Activated T-cell treated with anti-CD3 and anti-CD28 coated beads for 48 hours (primary cell): ENCODE results near the gene KRTAP5-1.

ENCODE experiments used
- DNase-seq: peaks from one replicate; pipeline ENCODE4 v3.0.0-alpha.2; 2020; ENCODE audit warnings: low read depth

KRTAP5-1 gene

DNA sequence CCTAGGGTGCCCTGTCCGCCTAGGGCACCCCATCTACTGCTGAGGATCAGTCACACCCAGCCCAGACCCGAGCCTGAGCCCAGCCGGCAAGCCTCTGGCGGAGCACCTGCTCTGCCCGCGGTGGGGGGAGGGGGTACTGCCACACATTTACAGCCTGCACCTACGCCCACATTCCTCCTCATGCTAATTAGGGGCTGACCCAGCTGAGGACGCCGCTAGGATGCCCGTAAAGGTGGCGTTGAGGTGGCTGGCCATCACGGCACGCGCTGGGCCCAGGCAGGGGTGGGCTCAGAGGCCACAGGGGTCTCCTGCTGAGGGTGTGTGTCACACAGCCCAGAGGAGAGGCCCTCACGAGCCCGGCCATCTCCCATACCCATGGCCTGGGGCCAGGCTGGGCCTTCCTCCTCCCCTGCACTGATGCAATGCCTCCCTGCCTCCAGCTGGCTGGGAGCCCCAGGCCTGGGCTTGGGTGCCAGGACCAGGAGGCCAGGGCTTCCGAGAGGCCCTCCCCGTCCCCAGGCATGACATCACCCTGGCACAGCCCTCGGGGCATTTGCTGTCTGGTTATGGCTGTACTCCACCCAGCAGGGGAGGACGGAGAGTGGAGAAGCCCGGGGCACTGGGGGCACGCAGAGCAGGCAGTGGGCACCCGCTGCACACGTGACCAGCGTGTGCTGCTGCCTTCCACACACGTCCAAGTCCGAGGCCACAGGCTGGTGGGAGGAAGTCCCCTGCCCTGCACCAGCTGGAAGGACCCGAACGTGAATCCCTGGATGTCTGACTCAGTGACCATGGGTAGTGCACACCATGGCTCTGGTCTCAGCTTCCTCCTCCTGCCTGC, 25.8 kb downstream of the KRTAP5-1 start:
- no peak for DNase-seq

DNA sequence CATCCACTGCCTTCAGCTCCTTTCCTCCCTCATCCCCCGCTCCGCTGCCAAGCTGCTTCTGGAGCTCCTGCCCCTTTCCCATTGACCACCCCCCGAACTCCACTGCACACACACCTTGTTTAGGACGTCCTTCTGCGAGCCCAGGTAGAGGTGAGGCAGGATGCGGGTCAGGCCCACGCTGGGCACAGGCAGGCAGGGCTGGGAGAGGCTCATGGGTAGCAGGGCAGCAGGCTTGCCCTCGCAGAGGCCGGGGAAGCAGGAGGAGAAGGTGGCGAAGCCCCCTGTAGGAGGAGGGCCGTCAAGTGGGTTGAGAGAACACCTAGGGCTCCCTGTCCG, 26.3 kb downstream of the KRTAP5-1 start:
- DNase-seq = no peak

DNA sequence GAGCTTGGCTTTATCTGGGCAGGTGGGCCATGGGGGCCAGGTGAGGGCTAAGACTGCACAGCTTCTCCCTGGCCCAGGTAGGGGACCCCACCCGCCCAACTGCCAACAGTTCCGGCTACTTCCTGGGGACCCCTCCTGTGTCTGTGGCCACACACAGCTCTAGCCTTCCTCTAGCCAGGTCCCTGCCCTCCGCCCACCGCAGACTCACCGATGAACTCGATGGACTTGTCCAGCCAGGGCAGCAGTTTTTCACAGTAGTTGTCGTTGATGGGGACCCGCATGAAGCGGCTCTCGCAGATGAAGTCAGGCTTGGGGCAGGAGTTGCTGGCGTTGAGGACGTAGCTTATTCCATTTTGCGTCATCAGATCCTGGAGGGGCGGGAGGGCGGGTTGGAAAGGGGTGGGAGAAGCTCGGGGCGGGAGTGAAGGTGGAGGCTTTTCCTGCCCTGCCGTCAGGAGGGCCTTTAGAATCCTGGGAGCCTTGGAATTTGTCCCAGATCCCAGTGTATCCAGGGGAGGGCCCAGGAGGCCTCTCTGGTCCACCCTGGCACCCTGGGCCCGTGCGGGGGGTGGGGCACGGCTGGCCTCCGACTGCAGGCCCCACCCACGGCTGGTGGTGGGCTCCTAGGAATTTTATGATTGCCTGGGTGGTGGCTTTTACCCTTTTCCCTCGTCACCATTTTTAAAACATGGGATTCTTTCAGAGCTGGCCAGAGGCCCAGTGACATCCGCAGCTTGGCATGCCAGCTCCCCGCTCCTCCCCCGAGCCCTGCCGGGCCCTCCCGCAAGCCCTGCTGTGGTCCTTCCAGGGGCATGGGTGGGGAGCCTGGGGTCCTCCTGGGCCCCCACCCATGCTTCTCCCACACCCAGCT, 26.9 kb downstream of the KRTAP5-1 start:
- no peak for DNase-seq

DNA sequence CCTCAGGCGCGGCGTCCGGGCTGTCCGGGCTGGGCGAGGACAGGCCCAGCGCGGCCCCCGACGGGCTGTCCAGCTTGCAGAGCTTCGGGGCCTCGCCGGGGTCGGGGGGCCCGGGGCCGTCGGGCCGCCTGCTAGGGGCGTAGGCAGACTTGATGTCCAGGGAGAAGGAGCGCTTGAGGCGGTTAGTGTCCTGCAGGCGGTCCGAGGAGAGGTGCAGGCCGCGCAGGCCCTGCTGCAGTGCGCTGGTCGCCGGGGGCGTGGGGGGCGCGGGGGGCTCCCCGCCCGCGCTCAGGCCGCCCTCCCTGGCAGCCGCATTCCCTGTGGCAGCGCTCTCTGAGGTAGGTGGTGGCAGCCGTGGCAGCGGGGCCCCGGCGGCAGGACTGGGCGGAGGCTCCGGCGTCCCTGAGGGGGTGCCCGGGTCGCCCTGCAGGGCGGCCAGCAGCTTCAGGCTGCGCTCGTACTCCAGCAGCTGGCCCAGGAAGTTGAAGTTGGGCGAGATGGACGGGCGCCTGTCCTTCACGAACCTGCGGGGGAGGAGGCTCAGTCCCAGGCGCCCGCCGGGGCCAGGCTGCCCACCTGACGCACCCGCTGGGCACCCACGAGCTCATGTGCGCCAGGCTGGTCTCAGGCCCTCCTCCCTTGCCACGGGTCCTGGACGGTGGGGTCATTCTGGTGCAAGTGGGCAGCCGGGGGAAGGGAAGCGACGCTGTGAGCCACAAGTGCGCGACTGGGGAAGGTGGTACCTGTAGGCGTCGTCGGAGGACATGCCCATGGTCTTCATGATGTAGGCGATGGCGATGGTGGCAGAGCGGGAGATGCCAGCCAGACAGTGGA, 27.8 kb downstream of the KRTAP5-1 start:
- DNase-seq = no peak

DNA sequence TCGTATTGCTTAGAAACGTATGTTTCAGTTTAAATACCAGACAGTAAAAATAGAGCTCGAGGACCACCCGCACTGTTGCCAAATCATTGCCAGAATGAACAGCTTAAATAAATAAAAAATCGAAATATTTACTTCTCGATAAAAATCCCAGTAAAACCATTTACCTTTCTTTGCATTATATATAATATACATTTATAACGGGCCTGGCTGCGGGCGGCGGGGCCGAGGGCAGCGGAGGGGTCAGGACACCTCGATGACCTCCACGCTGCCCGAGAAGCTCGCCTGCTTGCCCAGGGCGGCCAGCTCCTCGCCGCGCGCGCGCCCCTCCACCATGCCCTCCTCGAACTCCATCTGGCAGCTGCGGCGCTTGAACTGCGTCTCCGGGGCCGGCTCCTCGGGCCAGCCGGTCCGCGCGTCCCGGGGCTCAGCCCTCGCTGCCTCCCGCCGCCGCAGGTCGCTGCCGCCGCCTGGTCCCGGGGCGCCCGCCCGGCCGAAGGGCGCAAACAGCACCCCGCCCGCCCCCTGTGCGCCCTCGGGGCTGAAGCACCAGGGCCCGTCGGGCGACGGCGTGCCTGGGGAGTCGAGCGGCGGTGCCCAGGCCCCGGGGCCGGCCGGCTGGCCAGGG, 28.7 kb downstream of the KRTAP5-1 start:
- DNase-seq = no peak

DNA sequence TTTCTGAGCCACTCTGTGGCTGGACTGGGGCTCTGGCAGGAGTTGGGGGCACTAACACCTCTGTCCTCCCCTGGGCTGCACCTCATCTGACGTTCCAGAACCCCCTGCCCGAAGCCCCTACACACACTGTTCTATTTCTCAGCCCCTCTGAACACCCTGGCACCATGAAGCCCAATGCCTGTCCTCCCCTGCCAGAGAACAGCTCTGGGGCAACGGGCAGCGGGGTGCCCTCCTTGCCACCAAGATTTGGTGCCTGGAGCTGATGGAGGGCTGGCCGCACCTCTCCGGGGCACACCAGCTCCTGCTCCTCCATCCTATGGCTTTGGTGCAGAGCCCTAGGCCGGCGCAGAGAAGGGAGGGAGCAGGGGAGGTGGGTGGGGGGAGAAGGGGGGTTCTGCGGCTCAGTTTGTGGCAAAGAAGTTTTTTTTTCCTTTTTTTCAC, 29.4 kb downstream of the KRTAP5-1 start:
- no peak for DNase-seq

DNA sequence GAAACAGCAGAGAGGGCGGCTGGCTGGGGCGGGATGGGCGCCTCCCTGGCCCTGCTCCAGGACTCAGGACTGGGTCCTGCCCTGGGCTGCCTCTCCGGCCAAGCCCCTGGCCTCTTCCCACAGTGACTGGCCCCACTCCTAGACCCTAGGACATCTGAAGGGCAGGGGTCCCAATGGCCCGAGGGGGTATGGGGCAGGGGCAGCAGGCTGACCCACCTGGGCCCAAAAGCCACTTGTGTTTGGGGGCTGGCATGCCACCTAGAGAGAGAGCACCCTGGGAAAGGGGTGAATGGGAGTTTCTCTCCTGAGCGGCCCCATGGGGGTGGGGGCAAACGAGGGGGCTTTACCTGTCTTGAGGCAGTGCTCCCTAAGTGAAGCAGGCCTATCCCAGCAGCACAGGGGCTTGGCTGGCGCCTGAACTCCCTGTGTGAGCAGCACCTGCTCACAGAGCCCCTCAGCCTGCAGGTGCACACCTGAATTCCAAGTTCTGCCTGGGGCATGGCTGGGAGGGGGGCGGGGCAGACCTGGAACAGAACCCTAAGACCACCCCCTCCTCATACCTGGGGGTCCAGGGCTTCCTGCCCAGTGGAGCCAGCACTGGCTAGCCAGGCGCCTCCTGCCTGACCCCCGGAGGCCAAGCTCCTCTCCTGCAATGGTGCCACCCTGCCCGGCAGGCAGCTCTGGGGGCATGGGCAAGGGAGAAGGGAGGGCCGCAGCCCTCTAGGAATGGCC, 29.9 kb downstream of the KRTAP5-1 start:
- no peak for DNase-seq

DNA sequence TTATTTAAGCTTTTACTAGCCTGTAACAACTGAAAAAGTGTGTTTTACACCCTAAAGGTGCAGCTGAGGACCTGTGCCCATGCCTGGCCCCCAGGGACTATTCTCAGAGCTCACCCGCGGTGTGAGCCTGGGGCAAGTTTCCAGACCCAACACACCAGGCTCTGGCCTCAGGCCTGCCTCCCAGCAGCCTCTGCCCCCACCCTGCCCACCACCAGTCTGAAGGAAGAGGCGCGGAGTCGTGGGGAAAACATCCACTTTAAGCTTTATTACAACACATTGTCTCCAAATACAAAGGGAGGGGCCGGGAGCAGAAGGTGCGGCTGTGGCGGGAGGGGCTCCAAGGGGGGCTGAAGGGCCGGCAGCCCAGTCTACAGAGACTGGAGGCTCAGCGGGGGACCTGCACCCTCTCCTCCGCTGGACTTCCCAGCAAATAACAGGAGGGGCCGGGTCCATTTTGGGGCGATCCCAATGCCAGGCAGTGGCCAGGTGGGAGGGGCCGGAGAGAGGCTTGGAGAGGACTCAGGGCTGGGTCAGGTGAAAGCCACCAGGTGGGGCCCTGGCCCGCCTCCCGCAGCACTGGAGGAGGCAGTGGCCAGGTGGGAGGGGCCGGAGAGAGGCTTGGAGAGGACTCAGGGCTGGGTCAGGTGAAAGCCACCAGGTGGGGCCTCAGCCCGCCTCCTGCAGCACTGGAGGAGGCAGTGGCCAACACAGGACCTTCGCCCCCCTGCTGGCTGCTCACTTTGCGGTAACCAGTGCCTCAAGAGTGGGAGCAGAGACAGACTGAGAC, 31.1 kb downstream of the KRTAP5-1 start:
- DNase-seq = no peak

DNA sequence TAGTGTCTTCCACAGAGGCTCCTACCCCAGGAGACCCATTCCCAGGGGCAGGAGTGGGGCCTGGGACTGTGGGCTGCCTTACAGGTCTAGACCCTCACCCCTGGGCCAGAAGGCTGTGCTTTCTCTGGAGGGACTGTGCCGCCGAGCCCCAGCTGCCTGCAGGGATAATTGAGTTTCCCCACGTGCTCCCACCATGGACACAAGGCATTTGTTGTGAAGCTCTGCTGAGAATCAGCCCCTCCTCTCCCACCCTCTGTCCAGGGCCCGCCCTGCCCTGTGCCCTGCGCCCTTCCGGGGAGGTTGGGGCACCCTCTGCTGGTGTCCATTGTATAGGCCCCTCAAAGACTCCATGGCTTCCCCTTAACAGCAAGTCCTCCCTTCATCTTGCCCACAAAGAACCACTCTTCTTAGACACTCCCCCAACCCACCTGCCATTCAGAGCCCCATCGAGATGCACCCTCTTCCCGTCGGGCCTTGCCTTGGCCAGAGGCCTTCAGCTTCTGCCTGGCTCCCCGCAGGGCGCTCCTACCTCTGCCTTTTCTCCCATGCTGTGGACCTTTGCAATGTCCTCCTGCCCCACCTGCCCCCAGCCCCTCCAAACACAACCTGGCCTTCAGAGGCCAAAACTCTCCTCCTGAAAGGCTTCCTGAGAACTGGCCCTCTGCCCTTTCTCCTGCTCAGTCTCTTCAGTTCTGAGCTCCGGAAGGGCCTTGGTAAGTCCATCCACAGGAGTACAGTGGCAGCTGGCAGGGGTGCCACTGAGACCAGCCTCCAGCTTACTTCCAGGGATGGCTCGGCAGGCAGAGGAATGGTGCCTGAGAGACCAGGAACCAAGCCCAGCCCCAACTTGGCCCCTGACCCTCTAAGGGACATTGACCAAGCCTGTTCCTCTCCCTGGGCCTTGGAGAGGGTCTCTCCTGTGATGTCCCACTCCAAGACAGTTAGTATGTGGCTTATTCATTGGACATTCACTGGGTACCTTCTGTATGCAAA, 35.4 kb downstream of the KRTAP5-1 start:
- DNase-seq = no peak

DNA sequence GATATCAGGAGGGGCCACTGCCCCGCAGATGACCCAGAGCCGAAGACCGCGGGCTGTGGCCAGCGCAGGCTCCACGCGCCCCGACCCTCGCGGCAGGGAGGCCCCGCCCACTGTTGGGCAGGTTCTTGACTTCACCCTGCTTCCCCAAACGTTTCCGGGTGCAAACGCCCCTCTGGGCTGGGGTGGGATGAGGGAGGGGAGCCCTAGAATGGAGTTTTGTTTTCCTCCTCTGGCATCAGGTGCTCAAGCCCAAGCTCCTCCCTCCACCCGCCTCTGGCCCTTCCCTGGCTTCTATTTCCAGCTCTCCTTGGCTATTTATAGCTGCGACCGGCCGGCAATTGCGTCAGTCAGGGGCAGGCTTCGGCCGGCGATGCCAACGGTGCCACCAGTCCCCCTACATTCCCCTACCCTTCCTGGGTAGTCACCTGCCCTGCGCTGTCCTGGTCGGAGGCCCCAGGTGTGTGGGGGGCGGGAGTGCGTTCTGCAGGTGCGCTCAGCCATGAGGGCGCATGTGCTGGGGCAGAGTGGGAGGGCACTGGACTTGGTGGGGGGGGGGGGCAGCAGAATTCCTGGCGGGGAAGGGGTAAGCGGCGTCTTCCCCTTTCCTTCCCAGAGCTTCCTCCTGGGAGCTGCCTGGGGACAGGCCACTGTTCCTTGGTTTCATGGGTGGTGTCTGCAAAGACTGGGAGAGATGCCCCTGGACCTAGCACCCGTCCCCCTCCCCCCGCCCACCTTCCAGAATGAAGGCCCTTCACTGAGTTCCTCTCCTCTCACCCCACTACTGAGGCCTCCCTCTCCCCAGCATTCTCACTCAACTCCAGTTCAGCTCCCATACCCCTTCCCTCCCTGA, 36.6 kb downstream of the KRTAP5-1 start:
- no peak for DNase-seq

DNA sequence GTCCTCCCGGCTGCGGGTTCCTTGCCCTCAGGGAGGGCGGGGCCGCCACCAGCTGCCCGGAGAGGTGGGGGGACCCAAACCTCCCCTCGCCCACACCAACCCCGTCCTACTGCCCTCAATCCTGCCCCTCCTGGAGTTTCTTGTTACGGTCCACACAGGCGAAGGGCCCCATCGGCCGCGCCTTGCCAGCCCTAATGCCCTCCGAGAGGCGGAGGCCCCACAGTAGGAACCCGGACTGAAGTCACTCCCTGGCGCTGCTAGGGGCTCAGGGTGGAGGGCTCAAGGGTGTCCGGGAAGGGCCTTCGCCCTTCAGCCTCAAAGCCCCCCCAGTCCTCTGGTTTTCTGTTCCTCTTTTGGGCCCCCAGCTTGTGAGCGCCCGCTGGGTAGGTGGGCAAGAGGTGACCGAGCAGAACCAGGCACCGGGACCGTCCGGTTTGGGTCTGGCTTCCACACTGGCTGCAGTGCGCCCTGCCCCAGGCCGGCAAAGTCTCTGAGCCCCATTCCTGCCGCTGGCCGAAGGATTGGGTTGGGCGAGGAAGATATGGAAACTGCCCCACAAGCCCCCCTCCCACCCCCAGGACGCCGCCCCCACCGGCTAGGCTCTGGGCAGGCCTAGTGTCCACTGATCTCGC, 37.5 kb downstream of the KRTAP5-1 start:
- DNase-seq = no peak

DNA sequence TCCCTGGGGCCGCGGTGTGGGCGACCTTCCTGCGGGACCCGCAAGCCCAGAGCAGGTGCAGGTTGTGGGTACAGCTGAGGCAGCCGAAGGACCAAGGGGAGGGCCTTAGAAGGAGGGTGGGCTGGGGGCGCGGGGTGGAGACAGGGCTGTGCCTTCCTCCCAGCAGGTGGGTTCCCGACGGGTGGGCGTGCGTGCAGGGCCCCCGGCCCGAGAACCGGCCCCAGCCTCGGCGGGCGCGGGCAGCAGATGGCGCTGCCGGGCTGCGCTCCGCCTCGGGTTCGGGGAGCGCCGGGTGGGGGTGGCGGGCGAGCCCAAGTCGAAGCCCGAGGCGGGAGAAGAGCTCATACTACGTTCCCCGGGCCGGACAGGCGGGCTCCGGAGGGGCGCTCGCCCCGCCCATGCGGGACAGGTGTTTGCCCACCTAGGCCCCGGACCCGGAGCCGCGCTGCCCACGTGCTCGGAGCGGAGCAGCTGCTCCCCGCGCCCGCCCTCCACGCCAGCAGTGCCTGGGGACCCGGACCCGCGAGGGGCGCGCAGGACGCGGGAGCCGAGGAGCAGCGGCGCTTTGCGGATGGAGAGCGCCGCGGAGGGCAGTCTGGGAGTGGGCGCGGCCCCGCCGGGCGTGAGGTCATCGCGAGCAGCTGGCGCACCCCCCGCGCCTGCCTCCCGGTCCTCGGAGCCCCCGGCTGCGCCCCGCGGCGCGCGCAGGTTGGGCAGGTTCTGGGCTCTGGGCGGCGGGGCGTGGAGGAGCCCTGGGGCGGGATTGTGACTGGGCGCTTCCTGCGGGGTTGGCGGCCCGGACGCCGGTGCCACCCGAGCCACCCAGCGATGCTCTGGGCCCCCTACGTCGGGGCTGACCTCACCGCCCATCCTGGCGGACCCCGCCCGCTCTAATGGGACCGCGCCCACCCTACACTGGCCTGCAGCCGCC, 38.3 kb downstream of the KRTAP5-1 start:
- DNase-seq = peak; percentile 54

DNA sequence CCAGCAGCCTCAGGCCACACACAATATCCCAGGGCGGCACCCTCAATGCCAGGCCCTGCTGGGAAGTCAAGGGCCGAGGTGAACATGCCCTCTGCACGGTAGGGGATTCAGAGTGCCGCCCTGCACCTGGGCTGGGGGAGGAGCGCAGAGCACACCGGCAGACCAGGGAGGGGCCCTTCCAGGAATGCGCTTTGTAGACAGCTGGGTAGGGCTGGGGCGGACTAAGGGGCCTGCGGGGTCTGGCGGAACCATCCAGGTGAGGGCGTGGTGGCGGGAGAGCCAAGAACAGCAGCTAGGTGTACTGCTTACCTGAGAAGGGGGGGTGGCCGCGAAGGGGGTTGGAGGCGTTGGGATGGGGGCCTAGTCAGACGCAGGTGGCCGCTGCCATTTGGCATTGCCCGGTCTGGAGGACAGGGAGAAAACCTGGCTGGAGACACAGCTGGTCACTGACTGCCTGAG, 39.0 kb downstream of the KRTAP5-1 start:
- DNase-seq = no peak

DNA sequence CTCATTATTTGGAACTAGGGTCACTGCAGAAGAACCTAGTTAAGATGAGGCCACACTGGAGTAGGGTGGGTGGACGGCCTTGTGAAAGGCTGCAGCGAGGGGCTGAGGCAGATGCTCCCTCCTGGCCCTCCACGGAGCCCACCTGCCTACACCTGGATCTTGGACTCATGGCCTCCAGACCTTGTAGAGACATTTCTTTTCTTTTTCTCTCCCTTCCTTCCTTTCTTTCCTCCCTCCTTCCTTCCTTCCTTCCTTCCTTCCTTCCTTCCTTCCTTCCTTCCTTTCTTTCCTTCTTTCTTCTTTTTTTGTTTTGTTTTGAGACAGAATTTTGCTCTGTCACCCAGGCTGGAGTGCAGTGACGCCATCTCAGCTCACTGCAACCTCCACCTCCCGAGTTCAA, 39.7 kb downstream of the KRTAP5-1 start:
- DNase-seq = no peak

DNA sequence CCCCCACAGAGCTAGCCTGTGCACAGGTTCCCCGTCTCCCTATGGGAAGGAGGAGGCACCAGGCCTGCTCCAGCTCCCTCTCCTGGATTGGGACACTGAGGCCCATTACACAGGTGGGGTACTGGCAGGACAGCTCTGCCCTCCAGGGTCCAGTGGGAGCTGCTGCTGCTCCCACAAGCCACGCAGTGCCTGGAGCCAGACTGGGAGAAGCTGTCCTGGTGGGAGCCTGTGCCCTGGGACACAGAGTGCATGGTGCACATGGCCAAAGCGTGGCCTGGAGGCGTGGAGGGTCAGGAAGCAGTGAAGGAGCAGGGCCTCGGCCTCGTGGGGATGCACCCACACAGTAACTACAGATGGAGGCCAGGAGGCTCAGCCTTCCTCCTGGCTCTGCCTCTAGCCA, 40.5 kb downstream of the KRTAP5-1 start:
- DNase-seq = no peak

DNA sequence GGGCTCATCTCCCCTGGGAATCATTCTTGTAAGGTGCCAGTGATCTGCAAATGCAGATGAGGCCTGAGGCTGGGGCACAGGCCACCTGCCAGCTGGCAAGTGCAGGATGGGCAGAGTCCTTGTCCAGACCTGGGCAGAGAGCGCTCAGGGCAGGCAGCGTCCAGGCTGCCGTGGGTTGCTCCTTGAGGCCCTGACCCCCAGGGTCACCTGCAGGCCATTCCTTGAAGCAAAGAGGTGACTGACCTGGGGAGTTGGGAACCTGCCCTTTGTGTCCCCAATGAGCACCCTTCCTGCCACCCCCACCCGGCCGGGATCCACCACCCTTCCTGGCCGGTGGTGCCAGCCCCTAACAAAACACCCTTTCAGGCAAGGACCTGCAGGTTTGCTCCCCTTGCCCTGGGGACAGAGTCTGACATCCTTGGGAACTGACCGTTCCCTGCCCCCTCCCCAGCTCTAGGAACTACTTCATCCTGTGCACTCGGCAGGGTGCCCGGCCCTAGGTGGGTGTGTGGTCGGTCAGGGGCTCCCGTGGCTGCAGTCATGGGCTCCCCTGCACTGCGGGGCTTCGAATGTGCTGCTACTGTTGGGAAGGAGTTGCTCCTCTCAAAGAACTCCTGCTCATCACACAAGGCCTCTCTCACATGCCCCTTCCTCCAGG, 41.3 kb downstream of the KRTAP5-1 start:
- DNase-seq = no peak
